Fibroblast of skin of left quadriceps (primary cell): ENCODE data around the gene LRP6.
A peak's percentile ranks its signal among the peaks of the same experiment; 100 is the strongest.
"Not testable (repeated sequence)": the region's sequence is repeated elsewhere in the genome, so short reads cannot be mapped to it uniquely, and the experiment has no call there.

Source experiments
- DNase-seq, 2 experiments: peaks; one replicate each; pipeline ENCODE4 v3.0.0-alpha.2; 2013; ENCODE audit warnings: low read depth in 2 of 2

LRP6 gene

DNA sequence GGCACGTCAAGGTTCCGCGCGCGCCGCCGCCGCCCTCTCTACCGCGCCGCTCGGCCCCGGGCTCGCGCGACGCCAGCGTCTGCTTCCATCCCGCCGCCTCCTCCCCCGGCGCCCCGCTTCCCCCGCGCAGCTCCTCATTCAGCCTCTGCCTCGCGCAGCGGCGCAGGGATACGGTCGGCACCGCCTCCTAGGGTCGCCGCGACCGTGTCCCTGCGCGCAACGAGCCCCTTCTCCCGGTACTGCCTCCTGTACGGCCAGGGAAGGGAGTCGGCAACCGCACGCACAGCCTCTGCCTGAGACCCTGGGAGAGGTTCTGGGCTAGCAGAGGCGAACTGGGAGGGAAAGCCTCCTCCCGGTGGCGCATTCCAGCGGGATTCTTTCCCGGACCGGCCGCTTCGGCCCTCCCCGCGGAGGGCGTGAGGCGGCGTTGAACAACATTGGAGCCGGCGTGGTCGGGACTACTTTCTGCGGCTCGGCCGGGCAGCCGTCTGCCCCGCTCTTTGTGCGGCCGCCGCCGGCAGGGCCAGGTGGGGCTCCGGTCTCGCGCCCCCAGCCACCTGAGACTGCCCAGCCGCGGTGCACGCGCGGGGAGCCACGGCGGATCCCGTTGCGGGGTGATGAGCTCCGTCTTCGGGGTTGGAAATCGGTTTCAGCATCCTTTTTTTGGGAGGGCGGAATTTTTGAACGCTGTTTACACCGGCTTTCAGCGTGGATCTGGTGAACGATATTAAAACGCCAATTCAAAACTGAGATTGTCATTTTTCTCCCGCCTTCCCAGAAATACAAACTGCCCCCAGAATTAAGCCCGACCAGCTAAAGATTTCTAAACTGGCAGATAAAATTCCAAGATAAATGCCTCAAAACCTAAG lies at the start of gene LRP6:
Gene LRP6, minus strand, starts transcription at position 172 of the 869 bp plus-strand sequence. CDS start 309 bp downstream, outside the sequence.
- DNase-seq: peak; percentile 91 to 92

DNA sequence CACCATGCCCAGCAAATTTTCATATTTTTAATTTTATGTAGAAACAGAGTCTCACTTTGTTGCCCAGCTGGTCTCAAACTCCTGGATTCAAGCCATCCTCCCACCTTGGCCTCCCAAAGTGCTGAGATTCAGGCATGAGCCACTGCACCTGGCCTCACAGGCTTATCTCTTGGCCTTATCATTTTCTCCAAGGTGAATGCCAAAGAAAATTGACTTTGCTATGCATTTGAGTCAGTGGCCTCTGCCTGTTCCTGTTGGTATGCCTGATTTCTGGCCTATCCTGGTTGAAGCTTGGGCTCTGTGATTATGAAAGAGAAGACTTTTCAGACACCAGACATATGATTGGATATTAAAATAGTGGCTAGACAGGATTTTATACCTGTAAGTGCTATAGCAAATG lies 49.0 kb upstream of the LRP6 start:
- no peak for DNase-seq

DNA sequence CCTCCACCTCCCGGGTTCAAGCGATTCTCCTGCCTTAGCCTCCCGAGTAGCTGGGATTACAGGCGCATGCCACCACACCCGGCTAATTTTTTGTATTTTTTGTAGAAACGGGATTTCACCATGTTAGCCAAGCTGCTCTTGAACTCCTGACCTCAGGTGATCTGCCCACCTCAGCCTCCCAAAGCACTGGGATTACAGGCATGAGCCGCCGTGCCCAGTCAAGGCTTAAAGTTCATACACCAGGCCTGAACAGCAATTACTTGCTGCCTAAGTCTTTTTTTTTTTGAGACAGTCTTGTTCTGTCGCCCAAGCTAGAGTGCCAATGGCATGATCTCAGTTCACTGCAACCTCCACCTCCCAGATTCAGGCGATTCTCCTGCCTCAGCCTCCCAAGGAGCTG lies 43.9 kb upstream of the LRP6 start:
- DNase-seq: not testable (repeated sequence)

DNA sequence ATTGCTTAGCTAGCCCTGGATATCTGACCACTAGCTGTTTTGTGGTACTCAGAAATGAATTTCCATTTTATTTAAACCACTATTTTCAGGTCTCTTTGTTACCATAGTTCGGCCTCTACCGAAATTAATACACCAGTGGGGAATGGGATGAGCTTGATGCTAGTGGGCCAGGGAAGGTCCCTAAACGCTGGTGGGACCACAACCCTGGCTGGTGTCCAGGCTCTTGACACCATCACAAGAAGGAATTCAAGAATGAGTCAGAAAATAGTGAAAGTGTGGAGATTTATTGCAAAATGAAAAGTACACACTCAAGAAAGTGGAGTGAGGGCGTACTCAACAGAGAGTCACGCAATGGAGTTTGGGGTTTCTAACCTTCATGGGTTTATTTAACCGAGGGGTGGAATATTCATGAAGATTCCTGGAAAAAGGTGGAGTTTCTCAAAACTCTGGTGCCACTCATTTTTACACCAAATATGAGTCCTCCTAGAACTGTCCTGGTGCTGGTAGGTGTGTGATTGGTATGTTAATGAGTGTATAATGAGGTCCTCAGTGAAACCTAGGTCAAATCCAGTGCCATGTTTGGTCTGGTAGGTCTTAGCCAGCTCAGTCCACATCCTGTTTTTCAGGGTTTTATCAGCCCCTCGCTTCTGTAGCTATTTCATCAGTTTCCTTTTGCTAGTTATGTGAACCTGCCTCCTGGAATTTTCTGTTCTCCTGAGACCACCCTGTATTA lies 38.9 kb upstream of the LRP6 start:
- DNase-seq: no peak

DNA sequence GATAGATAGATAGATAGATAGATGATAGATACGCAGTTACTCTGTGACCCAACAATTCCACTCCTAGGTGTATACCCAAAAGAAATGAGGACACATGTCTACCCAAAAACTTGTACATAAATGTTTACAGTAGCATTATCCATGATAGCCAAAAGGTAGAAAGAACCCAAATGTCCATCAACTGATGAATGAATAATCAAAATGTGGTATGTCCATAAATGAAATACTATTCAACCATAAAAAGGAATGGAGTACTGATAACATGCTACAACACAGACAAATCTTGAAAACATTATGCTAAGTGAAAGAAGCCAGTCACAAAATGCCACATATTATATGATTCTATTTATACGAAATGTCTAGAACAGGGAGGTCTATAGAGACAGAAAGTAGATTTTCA lies 36.1 kb upstream of the LRP6 start:
- no peak for DNase-seq

DNA sequence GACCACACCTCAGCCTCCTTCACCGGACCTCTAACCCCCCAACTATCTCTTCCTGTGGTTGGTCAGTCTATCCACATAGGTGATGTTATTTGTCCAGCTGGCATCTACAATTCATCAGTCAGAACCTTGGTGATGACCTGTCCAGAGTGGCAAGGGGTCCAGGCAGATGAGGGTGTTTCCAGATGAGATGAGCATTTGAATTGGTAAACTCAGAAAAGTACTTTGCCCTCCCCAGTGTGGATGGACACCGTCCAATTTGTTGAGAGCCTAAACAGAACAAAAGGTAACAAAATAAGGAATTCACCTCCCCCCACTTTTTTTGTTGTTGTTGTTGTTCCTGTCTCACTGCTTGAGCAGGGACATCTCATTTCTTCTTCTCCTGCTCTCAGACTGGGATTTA lies 34.3 kb upstream of the LRP6 start:
- DNase-seq: no peak

DNA sequence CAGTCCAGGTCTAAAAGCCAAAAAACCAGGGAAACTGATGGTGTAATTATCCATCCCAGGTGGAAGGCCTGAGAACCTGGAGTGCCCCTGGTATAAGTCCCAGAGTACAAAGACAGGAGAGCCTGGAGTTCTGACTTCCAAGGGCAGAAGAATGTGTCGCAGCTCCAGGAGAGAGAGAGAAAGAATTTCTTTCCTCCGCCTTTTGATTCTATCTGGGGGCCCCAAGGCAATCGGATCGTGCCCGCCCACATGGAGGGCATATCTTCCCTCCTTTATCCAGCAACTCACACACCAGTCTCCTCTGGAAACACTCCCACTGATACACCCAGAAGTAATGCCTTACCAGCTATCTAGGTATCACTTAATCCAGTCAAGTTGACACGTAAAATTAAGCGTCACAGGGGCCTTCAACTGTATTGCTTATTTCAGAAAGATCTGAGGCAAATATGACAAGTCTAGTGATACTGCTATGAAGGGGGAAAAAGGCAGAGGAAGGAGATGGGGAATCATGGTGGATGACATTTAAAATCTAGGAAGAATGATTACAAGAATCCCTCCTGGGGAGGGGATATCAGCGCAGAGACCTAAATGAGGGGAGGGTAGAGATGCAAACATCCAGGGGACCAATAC lies 30.5 kb upstream of the LRP6 start:
- no peak for DNase-seq

DNA sequence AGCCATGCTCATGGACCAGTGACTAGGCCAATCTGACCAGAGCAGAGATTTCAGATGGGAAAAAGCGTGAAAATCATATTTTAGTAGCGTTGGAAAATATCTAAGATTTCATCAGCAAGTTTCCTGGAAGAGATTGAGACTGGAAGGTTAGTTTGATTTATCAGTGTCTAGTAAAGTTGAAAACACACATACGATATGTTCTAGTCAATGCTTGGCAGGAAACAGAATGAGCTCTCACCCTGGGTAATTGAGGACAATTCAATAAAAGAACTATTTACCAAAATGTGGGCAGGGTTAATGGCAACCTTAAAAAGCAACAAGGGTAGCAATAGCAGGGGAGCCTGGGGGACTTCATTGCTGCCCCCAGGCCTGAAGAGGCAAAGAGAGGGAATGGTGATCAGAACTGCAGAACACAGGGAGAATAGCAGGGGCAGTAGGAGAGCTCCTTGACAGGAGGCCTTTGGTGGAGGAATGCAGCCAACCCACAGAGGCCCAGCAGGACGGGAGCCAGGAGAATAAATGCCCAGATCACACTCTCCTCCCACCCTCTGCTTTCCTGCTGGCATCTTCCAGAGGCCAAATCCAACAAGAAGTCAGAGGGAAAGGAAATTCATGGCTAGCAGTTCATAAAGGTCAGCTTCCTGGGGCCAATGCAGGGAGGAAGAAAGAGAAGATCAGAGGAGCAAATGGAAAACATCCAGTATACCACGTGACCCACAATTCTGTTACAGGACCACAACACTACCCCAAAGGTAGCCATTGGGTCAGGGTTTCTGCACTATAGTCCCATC lies 27.6 kb upstream of the LRP6 start:
- DNase-seq: no peak

DNA sequence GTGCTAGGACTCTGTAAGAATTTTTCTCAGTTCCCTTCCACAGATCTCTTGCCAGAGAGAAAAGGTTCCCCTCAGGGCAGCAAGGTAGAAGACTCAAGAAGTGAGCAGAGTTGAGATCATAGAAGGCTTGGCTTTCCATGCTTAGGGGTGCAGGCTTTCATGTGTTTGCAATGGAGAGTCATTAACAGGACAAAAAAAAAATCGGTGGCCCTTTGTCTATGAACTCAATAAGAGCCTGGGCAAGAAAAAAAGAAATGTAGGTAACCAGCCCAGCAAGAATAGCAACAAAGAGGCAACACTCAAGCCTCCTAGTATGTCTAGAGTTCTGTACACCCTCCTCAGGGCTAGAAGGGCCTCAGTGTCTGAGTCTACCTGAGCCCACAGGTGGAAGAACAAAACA lies 23.4 kb upstream of the LRP6 start:
- no peak for DNase-seq

DNA sequence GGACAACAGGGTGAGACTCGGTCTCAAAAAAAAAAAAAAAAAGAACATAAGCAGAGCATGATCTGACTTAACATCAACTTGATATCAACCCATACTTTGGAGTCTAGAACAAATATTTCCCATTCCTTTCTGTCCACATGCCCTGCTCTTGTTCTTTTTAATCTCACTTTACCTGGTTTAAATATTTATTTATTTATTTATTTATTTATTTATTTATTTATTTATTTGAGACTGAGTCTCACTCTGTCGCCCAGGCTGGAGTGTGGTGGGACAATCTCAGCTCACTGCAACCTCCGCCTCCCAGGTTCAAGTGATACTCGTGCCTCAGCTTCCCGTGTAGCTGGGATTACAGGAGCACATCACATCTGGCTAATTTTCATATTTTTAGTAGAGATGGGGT lies 19.6 kb upstream of the LRP6 start:
- no peak for DNase-seq

DNA sequence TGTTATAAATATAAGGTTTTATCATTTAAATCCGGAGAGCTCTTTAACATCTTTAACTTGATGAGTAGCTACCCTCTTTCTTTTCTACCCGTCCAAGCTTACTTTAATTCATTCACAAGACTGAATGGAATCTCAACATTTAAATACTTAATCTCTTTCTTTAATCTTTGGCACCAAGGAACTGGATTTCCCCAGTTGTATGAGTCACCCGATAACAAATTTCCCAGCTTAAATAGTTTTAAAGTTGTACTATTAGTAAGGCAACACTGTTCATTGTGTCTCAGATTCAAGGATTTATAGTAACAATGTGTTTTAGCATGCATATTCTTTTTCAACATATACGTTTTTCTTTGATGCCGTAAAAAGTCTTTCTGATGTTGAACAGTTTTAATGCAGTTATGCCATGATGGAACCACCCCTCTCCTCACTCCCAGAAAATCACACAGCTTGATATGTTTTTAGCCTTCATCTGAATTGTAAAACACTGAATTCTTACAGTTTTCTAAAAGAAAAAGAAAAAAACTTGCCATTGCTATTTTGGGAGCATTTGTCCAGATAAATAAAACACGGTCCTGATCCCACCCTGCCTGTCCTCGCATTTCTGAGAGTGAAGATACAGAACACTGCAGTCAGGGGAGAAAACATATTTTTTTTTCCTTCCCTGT lies 16.0 kb upstream of the LRP6 start:
- DNase-seq: peak; percentile 39 to 45

DNA sequence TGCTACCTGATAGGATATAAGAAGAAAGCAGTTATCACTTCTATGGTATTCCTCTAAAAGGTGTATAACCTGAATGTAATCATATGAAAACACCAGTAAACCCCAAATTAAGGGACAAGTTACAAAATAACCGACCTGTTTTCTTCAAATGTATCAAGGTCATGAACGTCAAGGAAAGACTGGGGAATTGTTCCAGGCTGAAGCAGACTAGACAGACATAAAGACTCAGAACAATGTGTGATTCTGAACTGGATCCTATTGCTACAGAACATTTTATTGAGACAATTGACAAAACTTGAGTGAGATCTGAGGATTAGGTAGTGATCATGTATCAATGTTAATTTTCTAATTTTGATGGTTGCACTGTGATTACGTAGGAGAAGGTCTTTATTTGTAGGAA lies 15.4 kb upstream of the LRP6 start:
- DNase-seq: no peak

DNA sequence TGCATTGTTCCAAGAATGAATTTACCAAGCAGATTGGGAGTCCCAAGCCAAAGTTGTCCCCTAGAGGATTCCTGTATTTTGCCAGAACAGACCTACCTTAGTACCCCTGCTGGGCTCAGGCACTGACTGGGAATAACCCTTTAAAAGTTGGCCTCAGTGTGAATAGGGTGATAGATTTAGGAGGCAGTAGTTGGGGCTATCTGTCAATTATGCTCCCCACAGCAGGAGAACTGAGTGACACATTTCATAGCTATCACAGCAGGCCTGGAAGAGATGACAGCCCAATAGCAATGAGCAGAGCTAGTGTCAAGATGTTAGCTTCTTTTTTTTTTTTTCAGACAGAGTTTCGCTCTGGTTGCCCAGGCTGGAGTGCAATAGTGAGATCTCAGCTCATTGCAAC lies 14.3 kb upstream of the LRP6 start:
- DNase-seq: no peak

DNA sequence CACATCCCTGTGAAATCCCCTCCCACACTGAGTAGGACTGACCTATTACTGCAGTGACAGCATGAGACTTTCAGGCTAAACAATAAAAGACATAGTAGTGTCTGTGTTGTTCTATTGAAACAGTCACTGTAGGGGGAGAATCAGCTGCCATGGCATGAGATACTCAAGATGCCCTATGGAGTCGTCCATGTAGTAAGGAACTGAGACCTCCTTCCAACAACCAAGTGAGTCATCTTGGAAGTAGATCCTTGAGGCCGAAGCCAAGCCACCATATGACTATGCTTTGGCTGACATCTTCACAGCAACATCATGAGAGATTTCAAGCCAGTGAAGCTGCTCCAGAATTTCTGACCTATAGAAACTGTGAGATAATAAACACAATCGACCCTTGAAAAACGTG lies 12.1 kb upstream of the LRP6 start:
- DNase-seq: no peak

DNA sequence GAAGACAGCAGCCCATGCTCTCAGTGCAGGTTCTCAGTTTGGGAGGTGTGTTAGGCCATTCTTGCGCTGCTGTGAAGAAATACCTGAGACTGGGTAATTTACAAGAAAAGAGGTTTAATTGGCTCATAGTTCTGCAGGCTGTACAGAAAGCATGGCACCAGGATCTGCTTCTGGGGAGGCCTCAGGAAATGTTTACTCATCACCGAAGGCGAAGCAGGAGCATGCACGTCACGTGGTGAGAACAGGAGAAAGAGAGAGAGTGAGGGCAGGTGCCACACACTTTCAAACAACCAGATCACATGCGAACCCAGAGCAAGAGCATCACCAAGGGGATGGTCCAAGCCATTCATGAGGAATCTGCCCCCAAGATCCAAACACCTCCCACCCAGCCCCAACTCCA lies 9.0 kb upstream of the LRP6 start:
- DNase-seq: no peak

DNA sequence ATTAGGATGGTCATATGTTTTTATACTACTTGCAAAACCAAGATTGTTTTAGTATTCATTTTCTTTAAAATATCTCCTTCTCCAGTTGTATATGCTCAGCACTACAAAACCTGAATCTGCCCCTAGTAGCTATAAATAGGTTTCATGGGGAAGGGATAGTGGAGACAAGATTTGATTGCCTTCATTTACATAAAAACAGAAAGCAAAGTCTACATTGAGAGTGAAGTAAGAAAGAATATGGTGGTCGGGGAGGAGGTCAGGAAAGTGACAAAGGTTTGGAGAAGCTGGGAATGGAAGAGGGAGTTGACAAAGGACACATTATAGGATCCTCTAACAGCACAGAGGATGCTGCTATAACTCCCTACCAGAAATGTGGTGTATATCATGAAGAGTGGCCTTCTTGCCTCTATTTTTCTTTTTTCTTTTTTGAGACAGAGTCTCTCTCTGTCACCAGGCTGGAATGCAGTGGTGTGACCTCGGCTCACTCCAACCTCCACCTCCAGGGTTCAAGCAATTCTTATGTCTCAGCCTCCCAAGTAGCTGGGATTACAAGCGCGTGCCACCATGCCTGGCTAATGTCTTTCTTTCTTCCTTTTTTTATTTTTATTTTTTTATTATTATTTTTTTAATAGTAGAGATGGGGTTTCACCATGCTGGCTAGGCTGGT lies 6.6 kb upstream of the LRP6 start:
- no peak for DNase-seq

DNA sequence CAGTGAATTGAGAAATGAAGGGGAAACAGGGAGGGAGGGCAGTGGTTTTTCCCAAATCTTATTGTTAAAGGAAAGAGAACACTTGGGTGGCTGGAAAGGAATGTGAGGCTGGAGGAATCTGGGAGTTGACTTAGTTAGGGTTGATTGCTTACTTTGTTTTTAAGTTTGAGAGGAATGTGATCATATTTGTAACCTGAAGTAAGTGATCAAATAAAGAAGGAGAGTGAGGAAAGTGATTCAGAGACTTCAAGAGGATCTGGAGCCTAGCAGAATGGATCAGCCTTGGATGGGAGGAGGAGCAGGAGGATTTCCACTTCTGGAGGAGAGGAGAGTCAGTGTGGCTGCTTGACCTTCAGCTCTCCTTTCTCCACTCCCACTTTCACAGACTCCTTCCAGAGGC lies 6.0 kb upstream of the LRP6 start:
- DNase-seq: peak in 1 of 2 experiments; percentile 14

DNA sequence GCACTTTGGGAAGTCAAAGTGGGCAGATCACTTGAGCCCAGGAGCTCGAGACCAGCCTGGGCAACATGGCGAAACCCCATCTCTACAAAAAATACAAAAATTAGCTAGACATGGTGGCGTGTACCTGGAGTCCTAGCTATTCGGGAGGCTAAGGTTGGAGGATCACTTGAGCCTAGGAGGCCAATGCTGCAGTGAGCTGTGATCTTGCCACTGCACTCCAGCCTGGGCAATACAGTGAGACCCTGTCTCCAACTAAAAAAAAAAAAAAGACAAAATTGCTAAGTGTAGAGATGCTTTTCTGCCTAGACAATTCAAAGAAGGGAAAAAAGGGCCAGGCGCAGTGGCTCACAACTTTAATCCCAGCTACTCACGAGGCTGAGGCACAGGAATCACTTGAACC lies 3.4 kb upstream of the LRP6 start:
- no peak for DNase-seq

DNA sequence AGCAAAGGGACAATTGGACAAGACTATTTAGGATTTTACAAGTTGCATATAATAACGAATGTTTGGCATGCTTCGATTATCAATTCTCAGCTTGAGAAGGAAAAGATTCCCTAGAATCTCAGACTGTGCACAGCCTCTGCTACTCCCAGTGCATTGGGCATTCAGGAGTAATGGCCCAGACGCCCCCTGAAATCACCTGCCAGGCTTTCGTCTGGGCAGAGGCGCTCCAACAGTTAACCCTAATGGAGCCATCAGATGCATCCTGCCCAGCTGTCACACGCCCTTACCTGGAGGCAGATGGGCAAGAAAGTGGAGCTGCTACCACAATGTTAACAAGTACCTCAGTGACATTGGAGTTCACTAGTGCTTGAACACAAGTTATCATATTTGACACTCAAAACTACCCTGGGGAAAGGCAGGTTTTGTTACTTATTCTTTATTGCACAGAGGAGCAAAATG lies 927 bp upstream of the LRP6 start:
- DNase-seq: no peak

DNA sequence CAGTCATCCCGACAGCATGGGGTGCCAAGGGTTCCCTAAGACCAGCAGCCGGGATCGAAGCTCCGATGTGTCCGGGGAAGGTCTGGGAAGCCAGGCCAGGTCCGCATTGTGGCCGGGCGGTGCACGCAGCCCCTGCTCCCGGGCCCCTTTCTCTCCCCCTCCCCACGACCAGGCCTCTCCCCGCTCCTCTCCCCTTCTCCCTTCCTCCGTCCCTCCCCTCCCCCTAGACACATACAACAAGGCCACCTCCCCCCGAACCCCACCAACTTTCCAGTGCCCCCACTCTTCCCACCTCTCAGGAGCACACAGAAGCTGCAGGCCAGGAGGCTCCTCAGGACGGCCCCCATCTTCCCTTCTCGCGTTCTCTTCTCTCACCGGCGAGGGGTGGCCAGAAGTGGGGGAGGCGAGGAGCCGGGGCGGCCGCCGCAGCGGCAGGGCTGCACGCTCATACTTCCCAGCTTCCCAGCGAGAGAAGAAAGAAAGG lies 413 bp downstream of the LRP6 start:
- DNase-seq: no peak
